K562 (cell line): Measurements from ENCODE around the gene HAGHL. TPM values are rescaled to one million over a fixed set of nuclear protein-coding genes. Genes with fewer than 3 reads are reported as not detected.
A peak's percentile ranks its signal among the peaks of the same experiment; 100 is the strongest.

Source experiments
- ARHGAP35 ChIP-seq: fragments of 450-650 bp; IDR thresholded peaks from 2 replicates; pipeline ENCODE4 v1.6.1; 2018; ENCODE audit not compliant: partially characterized antibody
- ARID1B ChIP-seq: fragments of 450-650 bp; IDR thresholded peaks from 2 replicates; pipeline ENCODE4 v1.6.1; 2016; ENCODE audit warnings: antibody characterized with exemption, mild to moderate bottlenecking, inconsistent platforms
- CAMTA2 ChIP-seq: fragments of 250-450 bp; sonication (Bioruptor Pico); conservative IDR thresholded peaks from 2 replicates; pipeline ENCODE4 v1.5.1; 2022
- CHD1 ChIP-seq: fragments of 200-600 bp; sonication (generic); IDR thresholded peaks from one replicate; pipeline ENCODE4 v1.6.1; 2012; ENCODE audit warnings: mild to moderate bottlenecking, moderate library complexity, low read length, inconsistent platforms
- CHD2 ChIP-seq: IDR thresholded peaks from 2 replicates; pipeline ENCODE4 v1.6.1; 2011; ENCODE audit warnings: low read depth, low read length
- FOS ChIP-seq: IDR thresholded peaks from 3 replicates; pipeline ENCODE4 v1.6.1; 2011; ENCODE audit not compliant: insufficient read length; ENCODE audit errors: extremely low read depth
- KAT8 ChIP-seq: fragments of 450-650 bp; IDR thresholded peaks from 2 replicates; pipeline ENCODE4 v1.6.1; 2016; ENCODE audit warnings: low read depth, mild to moderate bottlenecking
- KDM5B ChIP-seq: fragments of 200-600 bp; sonication (generic); IDR thresholded peaks from 2 replicates; pipeline ENCODE4 v1.6.1; 2012; ENCODE audit warnings: low read depth, mild to moderate bottlenecking, moderate library complexity, low read length, control low read depth, inconsistent platforms; ENCODE audit not compliant: insufficient replicate concordance
- MAX ChIP-seq: sonication (generic); formaldehyde crosslinking; IDR thresholded peaks from 2 replicates; pipeline ENCODE4 v1.9.0; 2022; ENCODE audit warnings: mild to moderate bottlenecking, missing genetic modification reagents
- MBD2 ChIP-seq: sonication (generic); IDR thresholded peaks from 2 replicates; pipeline ENCODE4 v1.6.1; 2016; ENCODE audit warnings: low read depth, borderline replicate concordance
- MTA1 ChIP-seq: fragments of 450-650 bp; IDR thresholded peaks from 2 replicates; pipeline ENCODE4 v1.6.1; 2017; ENCODE audit warnings: borderline replicate concordance
- MYBL2 ChIP-seq, 2 experiments: fragments of 450-650 bp in 1 of 2; sonication (generic) in 1 of 2; formaldehyde crosslinking in 1 of 2; IDR thresholded peaks; 2 replicates each; pipeline versions ENCODE4 v1.6.1 to v1.8.1; 2017 to 2022; ENCODE audit warnings: borderline replicate concordance in 1 of 2, inconsistent platforms in 1 of 2, low read depth in 1 of 2, mild to moderate bottlenecking in 1 of 2, missing genetic modification reagents in 1 of 2, moderate library complexity in 1 of 2
- PHF21A ChIP-seq: fragments of 450-650 bp; IDR thresholded peaks from 2 replicates; pipeline ENCODE4 v1.6.1; 2017; ENCODE audit warnings: low read depth, borderline replicate concordance
- SAFB2 ChIP-seq: fragments of 200-400 bp; formaldehyde crosslinking; IDR thresholded peaks from 2 replicates; pipeline ENCODE4 v1.6.1; 2018; ENCODE audit warnings: borderline replicate concordance, low read length, low read depth, moderate library complexity; ENCODE audit not compliant: severe bottlenecking
- XRCC4 ChIP-seq: IDR thresholded peaks from one replicate; pipeline ENCODE4 v1.6.1; 2011; ENCODE audit not compliant: insufficient read depth, insufficient read length; ENCODE audit errors: extremely low read depth
- YY1 ChIP-seq, 3 experiments: IDR thresholded peaks; 2 replicates each; pipeline ENCODE4 v1.6.1; 2011; ENCODE audit warnings: low read length in 2 of 3, mild to moderate bottlenecking in 2 of 3, moderate library complexity in 2 of 3, borderline replicate concordance in 1 of 3, control low read depth in 1 of 3, low read depth in 1 of 3; ENCODE audit not compliant: insufficient read depth in 3 of 3, insufficient replicate concordance in 2 of 3, control insufficient read depth in 1 of 3, insufficient read length in 1 of 3; ENCODE audit errors: extremely low read depth in 1 of 3
- ZKSCAN8 ChIP-seq: fragments of 200-800 bp; sonication (Bioruptor generic); IDR thresholded peaks from 2 replicates; pipeline ENCODE4 v1.6.1; 2016; ENCODE audit warnings: missing genetic modification characterization, missing compliant biosample characterization
- ZNF511 ChIP-seq: sonication (generic); formaldehyde crosslinking; IDR thresholded peaks from 2 replicates; pipeline ENCODE4 v1.8.0; 2022; ENCODE audit warnings: mild to moderate bottlenecking, missing genetic modification reagents
- polyA plus RNA-seq, 8 experiments: library from polyadenylated mRNA; depleted of rRNA in 4 of 8; stranded (reverse) in 5 of 8; unstranded in 3 of 8; fragments of >200 nt; fragmentation: Nextera tagmentation in 2 of 8; fragmentation: Illumina TruSeq in 1 of 8; extraction: Ambion mirVana in 2 of 8; extraction: Trizol in 1 of 8; gene quantifications; 2 replicates each; pipeline versions ENCODE4 v1.2.1 to v1.2.3, GENCODE V29; 2011 to 2014; ENCODE audit warnings: inconsistent platforms in 1 of 8, missing spikeins in 1 of 8
- total RNA-seq, 7 experiments: library from RNA; depleted of rRNA in 6 of 7; stranded (reverse); fragments of >200 nt in 6 of 7; fragmentation: Illumina TruSeq in 2 of 7; extraction: Trizol in 2 of 7; gene quantifications; 2 replicates each; pipeline versions ENCODE4 v1.2.1 to v1.2.3, GENCODE V29; 2011 to 2021; ENCODE audit warnings: low replicate concordance in 1 of 7
- TF ChIP-seq, protein P1 (sequence below), 2 experiments: fragments of 250-450 bp in 1 of 2; fragments of 450-650 bp in 1 of 2; sonication (Bioruptor Pico) in 1 of 2; IDR thresholded peaks; 2 replicates each; pipeline versions ENCODE4 v1.6.1 to v1.8.0; 2016 to 2021; ENCODE audit warnings: mild to moderate bottlenecking in 2 of 2, moderate library complexity in 2 of 2, missing compliant biosample characterization in 1 of 2, missing genetic modification characterization in 1 of 2
- TF ChIP-seq, protein P2 (sequence below): fragments of 250-450 bp; sonication (Bioruptor Pico); IDR thresholded peaks from 2 replicates; pipeline ENCODE4 v1.8.0; 2022; ENCODE audit warnings: inconsistent platforms, mild to moderate bottlenecking, moderate library complexity, borderline replicate concordance
- TF ChIP-seq, protein P3 (sequence below): sonication (generic); formaldehyde crosslinking; IDR thresholded peaks from 2 replicates; pipeline ENCODE4 v1.8.1; 2023; ENCODE audit warnings: mild to moderate bottlenecking, missing genetic modification reagents

Gene HAGHL
- total and polyA plus RNA-seq, 9 of the 15 experiments (the other 6 are each of a cell fraction or from before 2014, with no cell fraction given), result 0.31 to 83.4 (median 20.7) TPM

DNA sequence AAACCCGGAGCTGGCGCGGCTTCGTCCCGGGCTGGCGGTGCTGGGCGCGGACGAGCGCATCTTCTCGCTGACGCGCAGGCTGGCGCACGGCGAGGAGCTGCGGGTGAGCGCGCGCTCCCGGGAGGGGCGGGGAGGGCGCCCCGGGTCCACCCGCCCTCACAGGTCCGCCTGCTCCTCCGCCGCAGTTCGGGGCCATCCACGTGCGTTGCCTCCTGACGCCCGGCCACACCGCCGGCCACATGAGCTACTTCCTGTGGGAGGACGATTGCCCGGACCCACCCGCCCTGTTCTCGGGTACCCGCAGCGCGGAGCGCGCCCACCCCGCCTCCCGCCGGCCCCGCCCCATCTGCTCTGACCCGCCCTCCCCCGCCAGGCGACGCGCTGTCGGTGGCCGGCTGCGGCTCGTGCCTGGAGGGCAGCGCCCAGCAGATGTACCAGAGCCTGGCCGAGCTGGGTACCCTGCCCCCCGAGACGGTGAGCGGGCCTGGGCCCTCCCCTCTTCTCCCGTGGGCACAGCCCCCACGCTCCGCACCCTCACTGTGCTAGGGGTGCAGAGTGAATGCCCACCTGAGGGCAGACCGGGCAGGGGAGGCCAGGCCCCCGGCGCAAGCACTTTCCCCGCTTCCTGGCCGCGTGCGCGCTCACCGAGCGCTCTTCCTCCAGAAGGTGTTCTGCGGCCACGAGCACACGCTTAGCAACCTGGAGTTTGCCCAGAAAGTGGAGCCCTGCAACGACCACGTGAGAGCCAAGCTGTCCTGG, 1.4 kb downstream of the HAGHL start (continued):
- TF ChIP-seq ZNF511 (CRISPR knock-in tag) (0 out of 2 replicates have a peak, but pooled peaks have one; percentile 18), CAMTA2 (CRISPR knock-in tag) (0 out of 2 replicates have a peak, but pooled peaks have one; percentile 37), CHD2 (no peak), KAT8 (no peak), ARID1B (no peak), YY1 (IDR thresholded peaks at IDR 0.05; ENCODE audit: borderline replicate concordance in 1 of 3, control insufficient read depth in 1 of 3, extremely low read depth in 1 of 3, insufficient read depth in 3 of 3, insufficient read length in 1 of 3, insufficient replicate concordance in 2 of 3, low read depth in 1 of 3, low read length in 2 of 3) (peak in 2 of 3 experiments; percentile 18 to 42), MTA1 (no peak), KDM5B (peak; percentile 57), SAFB2 (no peak), CHD1 (no peak), PHF21A (no peak), FOS (no peak), XRCC4 (no peak), MBD2 (0 out of 2 replicates have a peak, but pooled peaks have one; percentile 34), MAX (peak; percentile 83), ARHGAP35 (no peak), MYBL2 (IDR thresholded peaks at IDR 0.05; ENCODE audit: low read depth) (no peak), MYBL2 (CRISPR knock-in tag; IDR thresholded peaks at IDR 0.05; ENCODE audit: borderline replicate concordance) (no peak), ZKSCAN8 (no peak)
- TF ChIP-seq, protein P1, sequence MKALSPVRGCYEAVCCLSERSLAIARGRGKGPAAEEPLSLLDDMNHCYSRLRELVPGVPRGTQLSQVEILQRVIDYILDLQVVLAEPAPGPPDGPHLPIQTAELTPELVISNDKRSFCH (CRISPR knock-in tag; IDR thresholded peaks at IDR 0.05), result no peak
- TF ChIP-seq, protein P1 (tag; IDR thresholded peaks at IDR 0.05), result no peak
- TF ChIP-seq, protein P2, sequence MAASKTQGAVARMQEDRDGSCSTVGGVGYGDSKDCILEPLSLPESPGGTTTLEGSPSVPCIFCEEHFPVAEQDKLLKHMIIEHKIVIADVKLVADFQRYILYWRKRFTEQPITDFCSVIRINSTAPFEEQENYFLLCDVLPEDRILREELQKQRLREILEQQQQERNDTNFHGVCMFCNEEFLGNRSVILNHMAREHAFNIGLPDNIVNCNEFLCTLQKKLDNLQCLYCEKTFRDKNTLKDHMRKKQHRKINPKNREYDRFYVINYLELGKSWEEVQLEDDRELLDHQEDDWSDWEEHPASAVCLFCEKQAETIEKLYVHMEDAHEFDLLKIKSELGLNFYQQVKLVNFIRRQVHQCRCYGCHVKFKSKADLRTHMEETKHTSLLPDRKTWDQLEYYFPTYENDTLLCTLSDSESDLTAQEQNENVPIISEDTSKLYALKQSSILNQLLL (CRISPR knock-in tag), result no peak
- TF ChIP-seq, protein P3, sequence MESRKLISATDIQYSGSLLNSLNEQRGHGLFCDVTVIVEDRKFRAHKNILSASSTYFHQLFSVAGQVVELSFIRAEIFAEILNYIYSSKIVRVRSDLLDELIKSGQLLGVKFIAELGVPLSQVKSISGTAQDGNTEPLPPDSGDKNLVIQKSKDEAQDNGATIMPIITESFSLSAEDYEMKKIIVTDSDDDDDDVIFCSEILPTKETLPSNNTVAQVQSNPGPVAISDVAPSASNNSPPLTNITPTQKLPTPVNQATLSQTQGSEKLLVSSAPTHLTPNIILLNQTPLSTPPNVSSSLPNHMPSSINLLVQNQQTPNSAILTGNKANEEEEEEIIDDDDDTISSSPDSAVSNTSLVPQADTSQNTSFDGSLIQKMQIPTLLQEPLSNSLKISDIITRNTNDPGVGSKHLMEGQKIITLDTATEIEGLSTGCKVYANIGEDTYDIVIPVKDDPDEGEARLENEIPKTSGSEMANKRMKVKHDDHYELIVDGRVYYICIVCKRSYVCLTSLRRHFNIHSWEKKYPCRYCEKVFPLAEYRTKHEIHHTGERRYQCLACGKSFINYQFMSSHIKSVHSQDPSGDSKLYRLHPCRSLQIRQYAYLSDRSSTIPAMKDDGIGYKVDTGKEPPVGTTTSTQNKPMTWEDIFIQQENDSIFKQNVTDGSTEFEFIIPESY (CRISPR knock-in tag), result no peak
